Breast epithelium (tissue), 4 donors: ENCODE results near the gene VEGFB. TPM values are rescaled to one million over a fixed set of nuclear protein-coding genes. Genes with fewer than 3 reads are reported as not detected.

Experiments
- DNase-seq, 2 donors: peaks; one replicate each; pipeline ENCODE4 v3.0.0-alpha.2; 2019; ENCODE audit warnings: low spot score in 2 of 2
- H3K27ac ChIP-seq, 2 donors: fragments of 200-600 bp; sonication (generic) in 1 of 2; one replicate each; pipeline ENCODE4 v1.5.1; 2016 to 2019; ENCODE audit warnings: mild to moderate bottlenecking in 1 of 2
- H3K27me3 ChIP-seq, 2 donors: fragments of 200-600 bp; sonication (generic) in 1 of 2; one replicate each; pipeline versions ENCODE4 v1.5.1 to v1.6.0; 2017 to 2019; ENCODE audit warnings: control low read depth in 1 of 2, mild to moderate bottlenecking in 1 of 2
- H3K36me3 ChIP-seq: fragments of 200-600 bp; one replicate; pipeline ENCODE4 v1.5.1; 2019
- H3K4me1 ChIP-seq, 2 donors: fragments of 200-600 bp; sonication (generic); one replicate each; pipeline ENCODE4 v1.5.1; 2016 to 2019; ENCODE audit warnings: control low read depth in 1 of 2
- H3K4me3 ChIP-seq, 3 donors: fragments of 200-600 bp; sonication (generic); 1 replicate in 2 of 3; 2 replicates in 1 of 3; pipeline ENCODE4 v1.5.1; 2016 to 2019; ENCODE audit warnings: mild to moderate bottlenecking in 3 of 3, moderate library complexity in 2 of 3
- H3K9me3 ChIP-seq, 2 donors: fragments of 200-600 bp; sonication (generic) in 1 of 2; one replicate each; pipeline ENCODE4 v1.5.1; 2016 to 2019; ENCODE audit warnings: control low read depth in 1 of 2
- CTCF ChIP-seq, 3 donors: fragments of 450-650 bp; IDR thresholded peaks; one replicate each; pipeline ENCODE4 v1.5.1; 2016 to 2017; ENCODE audit warnings: antibody characterized with exemption in 3 of 3, mild to moderate bottlenecking in 3 of 3, moderate library complexity in 3 of 3
- POLR2A ChIP-seq: fragments of 450-650 bp; IDR thresholded peaks from one replicate; pipeline ENCODE4 v1.6.1; 2016; ENCODE audit warnings: antibody characterized with exemption, mild to moderate bottlenecking, moderate library complexity
- POLR2AphosphoS5 ChIP-seq, 3 donors: sonication (generic); formaldehyde crosslinking; IDR thresholded peaks; one replicate each; pipeline ENCODE4 v1.6.1; 2017; ENCODE audit warnings: antibody characterized with exemption in 3 of 3
- intact Hi-C: fragments of 100-400 bp; cut with DNase I; formaldehyde crosslinking; loops from one replicate; pipeline ENCODE4 v1.15.1; 2023; ENCODE audit warnings: low total_unique reads
- total RNA-seq, 3 donors: library from RNA; depleted of rRNA; stranded (reverse); fragments of >200 nt; gene quantifications; one replicate each; pipeline ENCODE4 v1.1.0, GENCODE V29; 2016

Gene VEGFB
- total RNA-seq, 3 donors from 2014 or later = 45.1 to 223 (median 53.4) TPM

GRCh38 chr11:64210301-64211020 is 23.9 kb upstream of the VEGFB start:
- Histone ChIP-seq H3K27me3 (no peaks in the 10 kb centered on the region), H3K36me3 (no peaks in the 10 kb centered on the region), H3K4me3 (no peak overlapping the region), H3K4me1 (no peaks in the 10 kb centered on the region), H3K9me3 (no peaks in the 10 kb centered on the region), H3K27ac (no peak overlapping the region)
- TF ChIP-seq POLR2AphosphoS5 (IDR thresholded peaks at IDR 0.05) (no peak), POLR2A (no peak), CTCF (IDR thresholded peaks at IDR 0.05) (no peak)
- no peak for DNase-seq
- intact Hi-C loops = no loop called here

DNA sequence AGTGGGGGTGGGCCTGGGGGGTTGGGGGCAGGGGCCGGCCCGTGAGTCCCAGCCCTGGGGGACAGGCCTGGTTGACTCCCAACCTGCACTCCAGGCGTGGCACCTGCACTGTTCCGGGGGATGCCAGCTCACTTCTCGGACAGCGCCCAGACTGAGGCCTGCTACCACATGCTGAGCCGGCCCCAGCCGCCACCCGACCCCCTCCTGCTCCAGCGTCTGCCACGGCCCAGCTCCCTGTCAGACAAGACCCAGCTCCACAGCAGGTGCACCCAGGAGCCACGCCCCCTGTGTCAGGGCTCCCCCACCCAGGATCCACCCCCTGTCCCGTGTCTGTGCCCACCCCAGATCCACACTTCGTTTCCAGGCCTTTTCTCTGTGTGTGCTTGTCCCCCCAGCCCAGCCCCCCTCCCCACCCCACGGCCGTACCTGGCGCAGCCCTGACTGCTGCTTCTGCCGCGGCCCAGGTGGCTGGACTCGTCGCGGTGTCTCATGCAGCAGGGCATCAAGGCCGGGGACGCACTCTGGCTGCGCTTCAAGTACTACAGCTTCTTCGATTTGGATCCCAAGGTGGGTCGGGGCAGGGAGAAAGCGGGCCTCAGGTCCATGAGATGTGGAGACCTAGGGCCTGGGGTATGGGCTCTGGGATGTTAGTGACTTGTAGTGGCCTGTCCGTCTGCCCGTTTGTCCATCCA is 23.1 kb upstream of the VEGFB start:
- no peak for DNase-seq
- no peak overlapping the region for H3K27ac ChIP-seq

GRCh38 chr11:64216879-64217278 is 17.5 kb upstream of the VEGFB start:
- H3K4me1 ChIP-seq = no peaks in the 10 kb centered on the region
- TF ChIP-seq CTCF (IDR thresholded peaks at IDR 0.05) (no peak), POLR2A (no peak), POLR2AphosphoS5 (IDR thresholded peaks at IDR 0.05) (no peak)
- H3K9me3 ChIP-seq = no peaks in the 10 kb centered on the region
- no peak for DNase-seq
- H3K4me3 ChIP-seq = no peak overlapping the region
- no peaks in the 10 kb centered on the region for H3K36me3 ChIP-seq
- H3K27ac ChIP-seq = no peak overlapping the region
- no peaks in the 10 kb centered on the region for H3K27me3 ChIP-seq
- intact Hi-C loops = no loop called here

More for the DNA sequence above, 23.1 kb upstream of the VEGFB start:
- intact Hi-C loops = no loop called here
- Histone ChIP-seq H3K4me1 (no peaks in the 10 kb centered on the region), H3K4me3 (no peak overlapping the region), H3K9me3 (no peaks in the 10 kb centered on the region), H3K27me3 (no peaks in the 10 kb centered on the region), H3K36me3 (no peaks in the 10 kb centered on the region)
- no peak for TF ChIP-seq POLR2AphosphoS5 (IDR thresholded peaks at IDR 0.05)
- no peak for TF ChIP-seq POLR2A
- TF ChIP-seq CTCF (IDR thresholded peaks at IDR 0.05) = no peak

DNA sequence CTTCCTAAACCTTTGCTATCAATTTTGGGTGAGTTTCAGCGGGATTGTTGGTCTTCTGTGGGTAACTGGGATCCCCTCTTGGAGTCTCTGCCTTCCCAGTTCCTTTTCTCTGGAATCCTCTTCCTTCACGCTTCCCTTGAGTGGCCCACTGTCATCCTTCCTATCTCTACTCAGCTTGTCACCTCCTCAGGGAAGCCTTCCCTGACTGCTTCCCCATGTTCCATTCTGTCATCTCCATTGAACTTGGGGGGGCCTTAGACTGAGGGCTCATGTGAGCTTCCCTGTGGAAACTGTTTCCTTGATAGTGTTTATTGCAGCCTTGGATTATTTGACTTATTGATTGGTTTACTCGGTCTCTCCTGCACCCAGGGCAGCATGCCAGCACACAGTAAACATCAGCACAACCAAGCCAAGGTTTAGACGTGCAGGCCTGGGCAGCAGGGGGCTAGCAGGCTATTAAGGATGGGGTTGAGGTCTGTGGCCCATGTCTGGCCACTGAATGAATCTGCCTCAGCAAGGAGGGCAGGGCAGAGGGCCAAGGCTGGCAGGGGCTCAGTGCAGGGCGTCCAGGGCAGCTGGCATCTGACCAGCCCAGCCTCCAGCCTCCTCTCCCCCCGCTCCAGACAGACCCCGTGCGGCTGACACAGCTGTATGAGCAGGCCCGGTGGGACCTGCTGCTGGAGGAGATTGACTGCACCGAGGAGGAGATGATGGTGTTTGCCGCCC is 15.6 kb upstream of the VEGFB start:
- no peaks in the 10 kb centered on the region for H3K4me1 ChIP-seq
- H3K4me3 ChIP-seq = no peak overlapping the region
- intact Hi-C loops = no loop called here
- TF ChIP-seq POLR2AphosphoS5 (IDR thresholded peaks at IDR 0.05) = no peak
- TF ChIP-seq CTCF (IDR thresholded peaks at IDR 0.05) = no peak
- no peak for TF ChIP-seq POLR2A
- H3K27ac ChIP-seq = no peak overlapping the region
- H3K9me3 ChIP-seq = no peaks in the 10 kb centered on the region
- no peaks in the 10 kb centered on the region for H3K27me3 ChIP-seq
- no peaks in the 10 kb centered on the region for H3K36me3 ChIP-seq
- DNase-seq = no peak

DNA sequence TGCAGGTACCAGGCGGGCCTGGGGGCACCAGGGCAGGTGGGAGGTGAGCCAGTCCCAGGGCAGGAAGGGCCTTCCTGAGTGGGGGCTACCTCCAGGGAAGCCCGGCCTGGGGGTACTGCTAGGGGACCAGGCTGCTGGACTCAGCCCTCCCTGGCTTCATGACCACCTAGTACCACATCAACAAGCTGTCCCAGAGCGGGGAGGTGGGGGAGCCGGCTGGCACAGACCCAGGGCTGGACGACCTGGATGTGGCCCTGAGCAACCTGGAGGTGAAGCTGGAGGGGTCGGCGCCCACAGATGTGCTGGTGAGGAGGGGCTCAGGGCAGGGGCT is 15.1 kb upstream of the VEGFB start:
- intact Hi-C loops = no loop called here
- DNase-seq = no peak
- no peaks in the 10 kb centered on the region for H3K36me3 ChIP-seq
- no peak for TF ChIP-seq POLR2AphosphoS5 (IDR thresholded peaks at IDR 0.05)
- TF ChIP-seq POLR2A = no peak
- H3K4me3 ChIP-seq = no peak overlapping the region
- H3K4me1 ChIP-seq = no peaks in the 10 kb centered on the region
- no peak overlapping the region for H3K27ac ChIP-seq
- no peaks in the 10 kb centered on the region for H3K9me3 ChIP-seq
- no peaks in the 10 kb centered on the region for H3K27me3 ChIP-seq
